Body of pancreas (tissue), 4 donors: Measurements from ENCODE around the gene SGTA.

Source experiments
- CTCF ChIP-seq, 7 experiments: fragments of 450-650 bp in 4 of 7; fragments of 200-600 bp in 3 of 7; sonication (generic) in 3 of 7; IDR thresholded peaks; one replicate each; pipeline ENCODE4 v1.5.1; 2016 to 2019; ENCODE audit warnings: antibody characterized with exemption in 7 of 7
- POLR2A ChIP-seq, 3 donors: fragments of 450-650 bp; IDR thresholded peaks; one replicate each; pipeline ENCODE4 v1.6.1; 2016; ENCODE audit warnings: antibody characterized with exemption in 3 of 3, mild to moderate bottlenecking in 2 of 3

- TF ChIP-seq CTCF (IDR thresholded peaks at IDR 0.05): no peak
- no peak for TF ChIP-seq POLR2A (IDR thresholded peaks at IDR 0.05)
Observed at GRCh38 chr19:2805991-2806649, 23.0 kb upstream of the SGTA start.
